H9 (cell line): ENCODE measurements around the gene RPL10A. TPM values are rescaled to one million over a fixed set of nuclear protein-coding genes. Genes with fewer than 3 reads are reported as not detected.

ENCODE experiments used
- DNase-seq: peaks from one replicate; pipeline ENCODE4 v3.0.0-alpha.2; 2017
- H2AFZ ChIP-seq: one replicate; pipeline ENCODE4 v1.6.1; 2013; ENCODE audit warnings: mild to moderate bottlenecking, low read length, control low read depth, moderate library complexity
- H2AK5ac ChIP-seq: 2 replicates; pipeline ENCODE4 v1.6.1; 2013; ENCODE audit warnings: low read length, control low read depth, mixed read lengths; ENCODE audit not compliant: insufficient read length
- H2BK120ac ChIP-seq: one replicate; pipeline ENCODE4 v1.6.1; 2013; ENCODE audit warnings: low read depth, mild to moderate bottlenecking, low read length, control low read depth, inconsistent platforms; ENCODE audit not compliant: poor library complexity, severe bottlenecking
- H2BK12ac ChIP-seq: 2 replicates; pipeline ENCODE4 v1.6.1; 2013; ENCODE audit warnings: low read length, control low read depth, mixed read lengths, low read depth; ENCODE audit not compliant: insufficient read length
- H2BK15ac ChIP-seq: 2 replicates; pipeline ENCODE4 v1.6.1; 2013; ENCODE audit warnings: low read depth, low read length, control low read depth
- H2BK20ac ChIP-seq: one replicate; pipeline ENCODE4 v1.6.1; 2013; ENCODE audit warnings: low read depth, mild to moderate bottlenecking, low read length, control low read depth, inconsistent platforms; ENCODE audit not compliant: poor library complexity, severe bottlenecking
- H2BK5ac ChIP-seq: 2 replicates; pipeline ENCODE4 v1.6.1; 2013; ENCODE audit warnings: low read length, control low read depth, mixed read lengths; ENCODE audit not compliant: insufficient read length
- H3K14ac ChIP-seq: 2 replicates; pipeline ENCODE4 v1.6.1; 2013; ENCODE audit warnings: low read length, control low read depth; ENCODE audit not compliant: insufficient read depth
- H3K18ac ChIP-seq: 2 replicates; pipeline ENCODE4 v1.6.1; 2013; ENCODE audit warnings: low read depth, mild to moderate bottlenecking, mixed read lengths, low read length, control low read depth; ENCODE audit not compliant: insufficient read length
- H3K23ac ChIP-seq: 2 replicates; pipeline ENCODE4 v1.6.1; 2013; ENCODE audit warnings: low read length, control low read depth, mixed read lengths, low read depth; ENCODE audit not compliant: insufficient read length
- H3K23me2 ChIP-seq: 2 replicates; pipeline ENCODE4 v1.6.1; 2013; ENCODE audit warnings: low read depth, mild to moderate bottlenecking, mixed read lengths, low read length, control low read depth; ENCODE audit not compliant: insufficient read length, poor library complexity, severe bottlenecking
- H3K27ac ChIP-seq: 2 replicates; pipeline ENCODE4 v1.5.1; 2013; ENCODE audit warnings: low read length, control low read depth, mixed read lengths, low read depth; ENCODE audit not compliant: insufficient read length
- H3K27me3 ChIP-seq: 2 replicates; pipeline ENCODE4 v1.6.1; 2013; ENCODE audit warnings: low read length, control low read depth, inconsistent platforms; ENCODE audit not compliant: insufficient read depth
- H3K4ac ChIP-seq: 2 replicates; pipeline ENCODE4 v1.6.1; 2013; ENCODE audit warnings: low read depth, mild to moderate bottlenecking, control low read depth, inconsistent platforms, low read length, moderate library complexity
- H3K4me1 ChIP-seq: 2 replicates; pipeline ENCODE4 v1.6.1; 2013; ENCODE audit warnings: low read length, control low read depth, inconsistent platforms; ENCODE audit not compliant: insufficient read depth
- H3K4me2 ChIP-seq: 2 replicates; pipeline ENCODE4 v1.6.1; 2013; ENCODE audit warnings: low read length, control low read depth, mixed read lengths; ENCODE audit not compliant: insufficient read length, insufficient read depth
- H3K56ac ChIP-seq: 2 replicates; pipeline ENCODE4 v1.6.1; 2013; ENCODE audit warnings: low read depth, mild to moderate bottlenecking, mixed read lengths, low read length, control low read depth; ENCODE audit not compliant: insufficient read length
- H3K79me1 ChIP-seq: 2 replicates; pipeline ENCODE4 v1.6.1; 2013; ENCODE audit warnings: low read depth, mild to moderate bottlenecking, moderate library complexity, low read length, control low read depth, inconsistent platforms; ENCODE audit not compliant: insufficient read depth, poor library complexity, severe bottlenecking
- H3K79me2 ChIP-seq: 2 replicates; pipeline ENCODE4 v1.6.1; 2013; ENCODE audit warnings: low read length, control low read depth, inconsistent platforms; ENCODE audit not compliant: insufficient read depth
- H3K9ac ChIP-seq: 2 replicates; pipeline ENCODE4 v1.6.1; 2013; ENCODE audit warnings: low read length, control low read depth, mixed read lengths; ENCODE audit not compliant: insufficient read length; ENCODE audit errors: extremely low read depth
- H3K9me3 ChIP-seq: one replicate; pipeline ENCODE4 v1.6.1; 2013; ENCODE audit warnings: low read depth, low read length, inconsistent platforms; ENCODE audit not compliant: control insufficient read depth
- H3T11ph ChIP-seq: one replicate; pipeline ENCODE4 v1.6.1; 2013; ENCODE audit warnings: mild to moderate bottlenecking, low read length, control low read depth, inconsistent platforms
- H4K20me1 ChIP-seq: one replicate; pipeline ENCODE4 v1.6.1; 2013; ENCODE audit not compliant: control insufficient read depth, insufficient read length, insufficient read depth
- H4K5ac ChIP-seq: 2 replicates; pipeline ENCODE4 v1.6.1; 2013; ENCODE audit warnings: low read depth, mild to moderate bottlenecking, mixed read lengths, low read length, control low read depth; ENCODE audit not compliant: insufficient read length
- H4K8ac ChIP-seq: replicated peaks from 2 replicates; pipeline ENCODE4 v1.6.1; 2013; ENCODE audit warnings: low read length, control low read depth, mixed read lengths, low read depth; ENCODE audit not compliant: insufficient read length
- H4K91ac ChIP-seq: 2 replicates; pipeline ENCODE4 v1.6.1; 2013; ENCODE audit warnings: low read depth, mild to moderate bottlenecking, moderate library complexity, mixed read lengths, low read length, control low read depth; ENCODE audit not compliant: insufficient read length
- H3K27ac Mint-ChIP-seq, 3 experiments: 2 replicates in 2 of 3; 3 replicates in 1 of 3; pipeline ENCODE4 v1.8.0; 2020 to 2021; ENCODE audit warnings: mixed read lengths in 3 of 3, mild to moderate bottlenecking in 1 of 3, moderate library complexity in 1 of 3
- H3K27me3 Mint-ChIP-seq: 2 replicates; pipeline ENCODE4 v1.8.0; 2021; ENCODE audit warnings: low read depth, mild to moderate bottlenecking, moderate library complexity, mixed read lengths
- H3K36me3 Mint-ChIP-seq, 3 experiments: 2 replicates in 2 of 3; 3 replicates in 1 of 3; pipeline ENCODE4 v1.8.0; 2020 to 2021; ENCODE audit warnings: low read depth in 3 of 3, mixed read lengths in 3 of 3; ENCODE audit not compliant: insufficient read depth in 1 of 3
- H3K4me1 Mint-ChIP-seq, 2 experiments: 2 replicates each; pipeline ENCODE4 v1.8.0; 2020; ENCODE audit warnings: mixed read lengths in 2 of 2
- H3K4me3 Mint-ChIP-seq, 2 experiments: 2 replicates in 1 of 2; 3 replicates in 1 of 2; pipeline ENCODE4 v1.8.0; 2020 to 2021; ENCODE audit warnings: mild to moderate bottlenecking in 2 of 2, mixed read lengths in 2 of 2, moderate library complexity in 1 of 2
- H3K9me3 Mint-ChIP-seq, 2 experiments: 2 replicates in 1 of 2; 3 replicates in 1 of 2; pipeline ENCODE4 v1.8.0; 2020; ENCODE audit warnings: mild to moderate bottlenecking in 2 of 2, mixed read lengths in 2 of 2, moderate library complexity in 1 of 2
- CTCF ChIP-seq: fragments of 200-600 bp; sonication (generic); conservative IDR thresholded peaks from 3 replicates; pipeline ENCODE4 v1.8.0; 2021; ENCODE audit warnings: antibody characterized with exemption, mild to moderate bottlenecking
- WGBS: extraction: QIAGEN DNeasy Blood & Tissue Kit; methylation state at CpG from one replicate; pipeline ENCODE4 v1.1.7; 2013; ENCODE audit warnings: missing lambda C conversion rate, low lambda C conversion rate, mixed read lengths; ENCODE audit not compliant: insufficient read length; ENCODE audit errors: extremely low coverage; 5-methylcytosine and 5-hydroxymethylcytosine counted together
- total RNA-seq: library from RNA; stranded (reverse); gene quantifications from 2 replicates; pipeline ENCODE4 v1.2.1, GENCODE V29; 2021

RPL10A gene
- total RNA-seq, 1 experiment from 2014 or later = 1,830 TPM

GRCh38 chr6:35448191-35448590, 20.0 kb upstream of the RPL10A start:
- no peak for TF ChIP-seq CTCF
- Histone ChIP-seq H3K27me3 (no peaks in the 10 kb centered on the region), H4K5ac (no peak overlapping the region), H3K18ac (no peak overlapping the region), H2BK5ac (no peak overlapping the region), H3K4me2 (no peak overlapping the region), H2BK15ac (no peak overlapping the region), H3K14ac (no peak overlapping the region), H3K79me1 (no peaks in the 10 kb centered on the region), H2AK5ac (no peak overlapping the region), H3K9ac (no peak overlapping the region), H3K4me1 (0 out of 2 replicates have a peak, but pooled peaks cover 3% of the 10 kb centered on the region), H2AFZ (no peak overlapping the region), H3K23me2 (peaks cover 5% of the 10 kb centered on the region), H3K4ac (no peak overlapping the region), H2BK20ac (no peak overlapping the region), H3K27ac (no peak overlapping the region), H3K79me2 (no peaks in the 10 kb centered on the region), H2BK12ac (no peak overlapping the region), H4K91ac (no peak overlapping the region), H3K9me3 (no peaks in the 10 kb centered on the region), H3K56ac (no peak overlapping the region), H4K20me1 (no peaks in the 10 kb centered on the region), H2BK120ac (no peak overlapping the region), H3T11ph (no peak overlapping the region), H4K8ac (no peak overlapping the region), H3K23ac (no peak overlapping the region)
- no peaks in the 10 kb centered on the region for H3K9me3 Mint-ChIP-seq
- H3K27ac Mint-ChIP-seq = no peak overlapping the region
- DNase-seq = no peak
- no peaks in the 10 kb centered on the region for H3K36me3 Mint-ChIP-seq
- H3K4me1 Mint-ChIP-seq = peaks cover 15 to 16% of the 10 kb centered on the region in 2 experiments
- peaks cover 15% of the 10 kb centered on the region for H3K27me3 Mint-ChIP-seq
- no peak overlapping the region for H3K4me3 Mint-ChIP-seq
- no CpG with 5 or more reads among the region's 7 CpGs for WGBS
